PC-3 (cell line): ENCODE data around the gene FXYD3.
"Not testable (repeated sequence)": the region's sequence is repeated elsewhere in the genome, so short reads cannot be mapped to it uniquely, and the experiment has no call there.

Experiments
- EZH2 ChIP-seq: fragments of 300-600 bp; sonication (generic); IDR thresholded peaks from one replicate; pipeline ENCODE4 v1.6.1; 2017; ENCODE audit warnings: antibody characterized with exemption, mild to moderate bottlenecking, low read length; ENCODE audit not compliant: unreplicated experiment
- TF ChIP-seq, protein P1 (sequence below): fragments of 300-600 bp; sonication (generic); conservative IDR thresholded peaks from 2 replicates; pipeline ENCODE4 v1.5.1; 2017; ENCODE audit warnings: antibody characterized with exemption, low read depth, mild to moderate bottlenecking, low read length

DNA sequence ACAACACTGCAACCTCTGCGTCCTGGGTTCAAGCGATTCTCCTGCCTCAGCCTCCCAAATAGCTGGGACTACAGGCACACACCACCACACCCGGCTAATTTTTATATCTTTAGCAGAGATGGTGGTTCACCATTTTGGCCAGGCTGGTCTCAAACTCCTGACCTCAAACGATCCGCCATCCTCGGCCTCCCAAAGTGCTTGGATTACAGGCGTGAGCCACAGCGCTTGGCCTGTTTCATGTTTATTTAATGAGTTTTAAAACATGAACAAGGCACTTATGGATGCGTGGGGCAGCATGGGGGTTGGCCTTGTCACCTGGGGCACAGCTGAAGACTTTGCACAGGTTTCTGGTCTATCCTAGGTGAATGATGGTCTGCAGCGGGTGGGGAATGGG lies 37.5 kb downstream of the FXYD3 start:
- TF ChIP-seq, protein P1, sequence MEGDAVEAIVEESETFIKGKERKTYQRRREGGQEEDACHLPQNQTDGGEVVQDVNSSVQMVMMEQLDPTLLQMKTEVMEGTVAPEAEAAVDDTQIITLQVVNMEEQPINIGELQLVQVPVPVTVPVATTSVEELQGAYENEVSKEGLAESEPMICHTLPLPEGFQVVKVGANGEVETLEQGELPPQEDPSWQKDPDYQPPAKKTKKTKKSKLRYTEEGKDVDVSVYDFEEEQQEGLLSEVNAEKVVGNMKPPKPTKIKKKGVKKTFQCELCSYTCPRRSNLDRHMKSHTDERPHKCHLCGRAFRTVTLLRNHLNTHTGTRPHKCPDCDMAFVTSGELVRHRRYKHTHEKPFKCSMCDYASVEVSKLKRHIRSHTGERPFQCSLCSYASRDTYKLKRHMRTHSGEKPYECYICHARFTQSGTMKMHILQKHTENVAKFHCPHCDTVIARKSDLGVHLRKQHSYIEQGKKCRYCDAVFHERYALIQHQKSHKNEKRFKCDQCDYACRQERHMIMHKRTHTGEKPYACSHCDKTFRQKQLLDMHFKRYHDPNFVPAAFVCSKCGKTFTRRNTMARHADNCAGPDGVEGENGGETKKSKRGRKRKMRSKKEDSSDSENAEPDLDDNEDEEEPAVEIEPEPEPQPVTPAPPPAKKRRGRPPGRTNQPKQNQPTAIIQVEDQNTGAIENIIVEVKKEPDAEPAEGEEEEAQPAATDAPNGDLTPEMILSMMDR, result not testable (repeated sequence)
- not testable (repeated sequence) for TF ChIP-seq EZH2
